ENCODE data around the gene PGPEP1. TPM values are rescaled to one million over a fixed set of nuclear protein-coding genes. Genes with fewer than 3 reads are reported as not detected.

The PGPEP1 gene
- total RNA-seq, 1 donor from 2014 or later, result 36.1 TPM

DNA sequence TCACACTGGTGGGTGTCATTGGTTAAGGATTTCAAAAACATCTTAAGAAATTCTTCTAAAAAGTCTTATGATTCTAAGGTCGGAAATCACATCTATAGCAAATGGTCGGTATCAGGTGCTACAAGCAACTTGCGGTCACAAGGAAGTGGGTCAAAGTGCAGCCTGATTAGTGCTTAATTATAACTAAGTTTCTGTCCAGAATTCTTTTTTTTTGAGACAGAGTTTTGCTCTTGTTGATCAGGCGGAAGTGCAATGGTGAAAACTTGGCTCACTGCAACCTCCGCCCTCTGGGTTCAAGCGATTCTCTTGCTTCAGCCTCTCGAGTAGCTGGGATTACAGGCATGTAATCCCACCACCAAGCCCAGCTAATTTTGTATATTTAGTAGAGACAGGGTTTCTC is 44.4 kb downstream of the PGPEP1 start:
- no peak for DNase-seq (ENCODE audit: extremely low spot score, unreplicated experiment)
- peaks cover 58% of the 10 kb centered on the region for H3K4me1 Mint-ChIP-seq (ENCODE audit: unreplicated experiment)
- no peaks in the 10 kb centered on the region for H3K27me3 Mint-ChIP-seq (ENCODE audit: unreplicated experiment)
- no peak overlapping the region for H3K4me3 Mint-ChIP-seq (ENCODE audit: unreplicated experiment)
- peaks cover 7% of the 10 kb centered on the region for H3K36me3 Mint-ChIP-seq (ENCODE audit: unreplicated experiment)
- TF ChIP-seq, protein P1, sequence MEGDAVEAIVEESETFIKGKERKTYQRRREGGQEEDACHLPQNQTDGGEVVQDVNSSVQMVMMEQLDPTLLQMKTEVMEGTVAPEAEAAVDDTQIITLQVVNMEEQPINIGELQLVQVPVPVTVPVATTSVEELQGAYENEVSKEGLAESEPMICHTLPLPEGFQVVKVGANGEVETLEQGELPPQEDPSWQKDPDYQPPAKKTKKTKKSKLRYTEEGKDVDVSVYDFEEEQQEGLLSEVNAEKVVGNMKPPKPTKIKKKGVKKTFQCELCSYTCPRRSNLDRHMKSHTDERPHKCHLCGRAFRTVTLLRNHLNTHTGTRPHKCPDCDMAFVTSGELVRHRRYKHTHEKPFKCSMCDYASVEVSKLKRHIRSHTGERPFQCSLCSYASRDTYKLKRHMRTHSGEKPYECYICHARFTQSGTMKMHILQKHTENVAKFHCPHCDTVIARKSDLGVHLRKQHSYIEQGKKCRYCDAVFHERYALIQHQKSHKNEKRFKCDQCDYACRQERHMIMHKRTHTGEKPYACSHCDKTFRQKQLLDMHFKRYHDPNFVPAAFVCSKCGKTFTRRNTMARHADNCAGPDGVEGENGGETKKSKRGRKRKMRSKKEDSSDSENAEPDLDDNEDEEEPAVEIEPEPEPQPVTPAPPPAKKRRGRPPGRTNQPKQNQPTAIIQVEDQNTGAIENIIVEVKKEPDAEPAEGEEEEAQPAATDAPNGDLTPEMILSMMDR (IDR thresholded peaks at IDR 0.05), result no peak
- H3K9me3 Mint-ChIP-seq (ENCODE audit: unreplicated experiment), result no peaks in the 10 kb centered on the region
- H3K27ac Mint-ChIP-seq (ENCODE audit: unreplicated experiment), result no peak overlapping the region

DNA sequence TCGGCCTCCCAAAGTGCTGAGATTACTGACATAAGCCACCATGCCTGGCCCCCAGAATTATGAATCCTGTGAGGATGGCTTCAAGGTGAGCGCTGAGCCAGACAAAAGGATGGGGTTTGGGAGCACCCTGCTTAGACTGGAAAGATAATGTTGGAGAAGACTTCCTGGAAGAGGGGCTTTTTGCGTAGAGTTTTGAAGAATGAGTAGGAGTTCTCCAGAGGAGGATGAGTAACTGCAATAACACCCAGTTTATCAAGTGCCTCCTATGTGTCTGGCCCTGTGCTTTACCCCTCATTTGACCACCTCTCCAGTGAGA is 44.9 kb downstream of the PGPEP1 start:
- Mint-ChIP-seq H3K4me1 (ENCODE audit: unreplicated experiment) (peaks cover 53% of the 10 kb centered on the region), H3K4me3 (ENCODE audit: unreplicated experiment) (no peak overlapping the region), H3K27me3 (ENCODE audit: unreplicated experiment) (no peaks in the 10 kb centered on the region), H3K27ac (ENCODE audit: unreplicated experiment) (peak overlapping the region; percentile 85), H3K9me3 (ENCODE audit: unreplicated experiment) (no peaks in the 10 kb centered on the region), H3K36me3 (ENCODE audit: unreplicated experiment) (peaks cover 7% of the 10 kb centered on the region)
- TF ChIP-seq, protein P1 (IDR thresholded peaks at IDR 0.05), result no peak
- no peak for DNase-seq (ENCODE audit: extremely low spot score, unreplicated experiment)

DNA sequence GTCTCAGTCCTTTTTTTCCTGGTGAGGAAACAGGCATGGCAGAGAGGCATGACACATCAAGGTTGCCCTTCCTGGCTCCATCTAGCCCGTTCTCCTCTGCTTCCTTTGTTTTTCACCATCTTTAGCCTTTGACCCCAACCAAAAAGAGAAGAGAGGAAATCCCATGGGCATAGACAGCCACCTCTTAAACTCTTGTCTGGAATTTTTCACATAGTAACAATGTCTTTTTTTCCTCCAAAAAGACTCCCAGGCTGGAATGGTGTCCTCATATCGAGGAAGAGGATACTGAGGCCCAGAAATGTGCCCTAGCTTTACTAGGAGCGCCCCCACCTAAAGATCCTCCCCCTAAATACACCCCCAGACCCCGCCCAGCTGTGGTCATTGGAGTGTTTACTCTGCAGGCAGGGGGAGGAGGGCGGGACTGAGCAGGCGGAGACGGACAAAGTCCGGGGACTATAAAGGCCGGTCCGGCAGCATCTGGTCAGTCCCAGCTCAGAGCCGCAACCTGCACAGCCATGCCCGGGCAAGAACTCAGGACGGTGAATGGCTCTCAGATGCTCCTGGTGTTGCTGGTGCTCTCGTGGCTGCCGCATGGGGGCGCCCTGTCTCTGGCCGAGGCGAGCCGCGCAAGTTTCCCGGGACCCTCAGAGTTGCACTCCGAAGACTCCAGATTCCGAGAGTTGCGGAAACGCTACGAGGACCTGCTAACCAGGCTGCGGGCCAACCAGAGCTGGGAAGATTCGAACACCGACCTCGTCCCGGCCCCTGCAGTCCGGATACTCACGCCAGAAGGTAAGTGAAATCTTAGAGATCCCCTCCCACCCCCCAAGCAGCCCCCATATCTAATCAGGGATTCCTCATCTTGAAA is 45.5 kb downstream of the PGPEP1 start, which contains the start of gene GDF15:
TSS of gene GDF15 (plus strand) at position 484 of the 868 bp plus-strand sequence. CDS start at position 516, 32 bp downstream.
- peak within 1 kb of the TSS; percentile 85 for H3K27ac Mint-ChIP-seq (ENCODE audit: unreplicated experiment)
- peak within 1 kb of the TSS; percentile 79 for H3K4me3 Mint-ChIP-seq (ENCODE audit: unreplicated experiment)

DNA sequence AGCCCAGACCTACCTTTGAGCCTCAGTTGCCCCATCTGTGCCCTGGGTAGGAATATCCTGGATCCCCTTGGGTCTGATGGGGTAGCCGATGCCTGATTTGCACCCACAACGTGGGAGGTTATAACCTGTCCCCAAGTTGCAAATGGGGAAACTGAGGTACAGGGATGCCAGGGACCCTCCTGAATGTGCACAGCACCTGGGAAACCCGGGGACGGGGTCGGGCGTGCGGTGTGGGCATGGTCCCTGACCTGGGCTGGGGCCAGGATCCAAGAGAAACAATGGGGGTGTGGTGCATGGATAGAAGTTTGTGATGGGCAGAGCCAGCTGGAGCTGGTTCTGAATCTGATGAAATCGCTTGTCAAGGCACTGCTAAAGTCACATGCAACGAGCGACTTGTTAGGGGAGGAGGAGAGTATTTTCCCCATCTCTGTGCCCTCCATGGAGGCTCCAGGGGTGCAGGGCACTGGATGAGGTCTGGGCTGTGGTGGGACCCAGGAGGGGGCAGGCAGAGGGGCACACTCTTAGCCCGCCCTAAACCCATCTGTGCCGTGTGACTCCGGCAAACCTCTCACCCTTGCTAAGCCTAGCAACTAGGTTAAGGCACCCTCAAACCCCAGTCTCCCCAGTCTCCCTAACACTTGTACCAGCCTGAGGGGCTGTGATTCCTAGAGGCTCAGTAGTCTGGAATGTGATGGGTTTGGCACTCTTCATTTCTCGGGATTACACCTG is 46.3 kb downstream of the PGPEP1 start:
- H3K4me1 Mint-ChIP-seq (ENCODE audit: unreplicated experiment), result peaks cover 53% of the 10 kb centered on the region
- no peaks in the 10 kb centered on the region for H3K9me3 Mint-ChIP-seq (ENCODE audit: unreplicated experiment)
- peak overlapping the region; percentile 85 for H3K27ac Mint-ChIP-seq (ENCODE audit: unreplicated experiment)
- H3K27me3 Mint-ChIP-seq (ENCODE audit: unreplicated experiment), result no peaks in the 10 kb centered on the region
- peak overlapping the region; percentile 79 for H3K4me3 Mint-ChIP-seq (ENCODE audit: unreplicated experiment)
- TF ChIP-seq, protein P1 (IDR thresholded peaks at IDR 0.05), result no peak
- H3K36me3 Mint-ChIP-seq (ENCODE audit: unreplicated experiment), result peaks cover 7% of the 10 kb centered on the region
- DNase-seq (ENCODE audit: extremely low spot score, unreplicated experiment), result no peak

More for the DNA sequence above, 45.5 kb downstream of the PGPEP1 start, which contains the start of gene GDF15:
- DNase-seq (ENCODE audit: extremely low spot score, unreplicated experiment), result peak; percentile 88
- Mint-ChIP-seq H3K4me1 (ENCODE audit: unreplicated experiment) (peaks cover 51% of the 10 kb centered on the region), H3K36me3 (ENCODE audit: unreplicated experiment) (peaks cover 7% of the 10 kb centered on the region), H3K27me3 (ENCODE audit: unreplicated experiment) (no peaks in the 10 kb centered on the region), H3K9me3 (ENCODE audit: unreplicated experiment) (no peaks in the 10 kb centered on the region)
- TF ChIP-seq, protein P1 (IDR thresholded peaks at IDR 0.05), result peak; percentile 66
